ENCODE results near the gene FAM9A. TPM values are rescaled to one million over a fixed set of nuclear protein-coding genes. Genes with fewer than 3 reads are reported as not detected.

The FAM9A gene
- not detected in 2 replicates for total RNA-seq (2014; rRNA removed; shearing (Covaris generic))

GRCh38 chrX:8801041-8801599 is at the start of gene FAM9A:
TSS of gene FAM9A (minus strand) at chrX:8801383. CDS start at chrX:8800171, 1,212 bp downstream.
- DNase-seq (ENCODE audit: low read depth): no peak

GRCh38 chrX:8850478-8850877 is 49.3 kb upstream of the FAM9A start:
- no peak for DNase-seq (ENCODE audit: low read depth)

- no peak for DNase-seq (ENCODE audit: low read depth)
Observed at GRCh38 chrX:8849945-8850344, 48.8 kb upstream of the FAM9A start.

GRCh38 chrX:8849458-8849857 is 48.3 kb upstream of the FAM9A start:
- no peak for DNase-seq (ENCODE audit: low read depth)

GRCh38 chrX:8848911-8849310 is 47.7 kb upstream of the FAM9A start:
- DNase-seq (ENCODE audit: low read depth): peak; percentile 18

GRCh38 chrX:8848441-8848840 is 47.3 kb upstream of the FAM9A start:
- DNase-seq (ENCODE audit: low read depth): no peak

GRCh38 chrX:8847360-8847759 is 46.2 kb upstream of the FAM9A start:
- no peak for DNase-seq (ENCODE audit: low read depth)

GRCh38 chrX:8846266-8846665 is 45.1 kb upstream of the FAM9A start:
- DNase-seq (ENCODE audit: low read depth): no peak

GRCh38 chrX:8845469-8845868 is 44.3 kb upstream of the FAM9A start:
- DNase-seq (ENCODE audit: low read depth): no peak

- peak; percentile 65 for DNase-seq (ENCODE audit: low read depth)
Observed at GRCh38 chrX:8845060-8845459, 43.9 kb upstream of the FAM9A start.

GRCh38 chrX:8844157-8844556 is 43.0 kb upstream of the FAM9A start:
- DNase-seq (ENCODE audit: low read depth): no peak

- DNase-seq (ENCODE audit: low read depth): no peak
Observed at GRCh38 chrX:8841911-8842310, 40.7 kb upstream of the FAM9A start.

GRCh38 chrX:8834392-8834791 is 33.2 kb upstream of the FAM9A start:
- no peak for DNase-seq (ENCODE audit: low read depth)

GRCh38 chrX:8832582-8833378 is 31.6 kb upstream of the FAM9A start:
- no peak for DNase-seq (ENCODE audit: low read depth)

- no peak for DNase-seq (ENCODE audit: low read depth)
Observed at GRCh38 chrX:8823698-8824097, 22.5 kb upstream of the FAM9A start.

- no peak for DNase-seq (ENCODE audit: low read depth)
Observed at GRCh38 chrX:8822002-8822401, 20.8 kb upstream of the FAM9A start.

GRCh38 chrX:8820910-8821527 is 19.8 kb upstream of the FAM9A start:
- peak; percentile 15 for DNase-seq (ENCODE audit: low read depth)

GRCh38 chrX:8815460-8816065 is 14.4 kb upstream of the FAM9A start:
- peak; percentile 23 for DNase-seq (ENCODE audit: low read depth)

- DNase-seq (ENCODE audit: low read depth): no peak
Observed at GRCh38 chrX:8813036-8813435, 11.9 kb upstream of the FAM9A start.

- no peak for DNase-seq (ENCODE audit: low read depth)
Observed at GRCh38 chrX:8811611-8812010, 10.4 kb upstream of the FAM9A start.

- DNase-seq (ENCODE audit: low read depth): no peak
Observed at GRCh38 chrX:8808661-8809060, 7.5 kb upstream of the FAM9A start.

- DNase-seq (ENCODE audit: low read depth): no peak
Observed at GRCh38 chrX:8805974-8806373, 4.8 kb upstream of the FAM9A start.

- no peak for DNase-seq (ENCODE audit: low read depth)
Observed at GRCh38 chrX:8805046-8805445, 3.9 kb upstream of the FAM9A start.
